ENCODE measurements around the gene SIRPD.
A peak's percentile ranks its signal among the peaks of the same experiment; 100 is the strongest.

The SIRPD gene

DNA sequence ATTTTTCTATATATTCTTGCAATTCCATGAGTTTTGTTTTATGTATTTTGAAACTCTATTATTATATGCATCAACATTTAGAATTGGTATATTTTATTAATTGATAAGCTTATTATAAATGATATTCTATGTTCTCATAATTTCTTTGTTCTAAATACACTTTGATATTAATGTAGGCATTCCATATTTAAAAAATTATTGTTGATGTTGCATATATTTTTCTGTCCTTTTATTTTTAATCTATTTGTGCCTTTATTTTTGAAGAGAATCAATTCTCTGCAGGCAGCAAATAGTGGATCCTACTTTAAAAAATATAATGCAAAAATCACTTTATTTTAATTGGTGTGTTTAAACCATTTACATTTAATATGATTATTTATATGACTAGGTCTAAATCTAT lies 29.6 kb downstream of the SIRPD start:
- FAIRE-seq = no peak
- TF ChIP-seq, protein P1, sequence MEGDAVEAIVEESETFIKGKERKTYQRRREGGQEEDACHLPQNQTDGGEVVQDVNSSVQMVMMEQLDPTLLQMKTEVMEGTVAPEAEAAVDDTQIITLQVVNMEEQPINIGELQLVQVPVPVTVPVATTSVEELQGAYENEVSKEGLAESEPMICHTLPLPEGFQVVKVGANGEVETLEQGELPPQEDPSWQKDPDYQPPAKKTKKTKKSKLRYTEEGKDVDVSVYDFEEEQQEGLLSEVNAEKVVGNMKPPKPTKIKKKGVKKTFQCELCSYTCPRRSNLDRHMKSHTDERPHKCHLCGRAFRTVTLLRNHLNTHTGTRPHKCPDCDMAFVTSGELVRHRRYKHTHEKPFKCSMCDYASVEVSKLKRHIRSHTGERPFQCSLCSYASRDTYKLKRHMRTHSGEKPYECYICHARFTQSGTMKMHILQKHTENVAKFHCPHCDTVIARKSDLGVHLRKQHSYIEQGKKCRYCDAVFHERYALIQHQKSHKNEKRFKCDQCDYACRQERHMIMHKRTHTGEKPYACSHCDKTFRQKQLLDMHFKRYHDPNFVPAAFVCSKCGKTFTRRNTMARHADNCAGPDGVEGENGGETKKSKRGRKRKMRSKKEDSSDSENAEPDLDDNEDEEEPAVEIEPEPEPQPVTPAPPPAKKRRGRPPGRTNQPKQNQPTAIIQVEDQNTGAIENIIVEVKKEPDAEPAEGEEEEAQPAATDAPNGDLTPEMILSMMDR (IDR thresholded peaks at IDR 0.05; ENCODE audit: insufficient read depth, missing control alignments) = no peak
- DNase-seq (ENCODE audit: insufficient read length, low spot score) = no peak

DNA sequence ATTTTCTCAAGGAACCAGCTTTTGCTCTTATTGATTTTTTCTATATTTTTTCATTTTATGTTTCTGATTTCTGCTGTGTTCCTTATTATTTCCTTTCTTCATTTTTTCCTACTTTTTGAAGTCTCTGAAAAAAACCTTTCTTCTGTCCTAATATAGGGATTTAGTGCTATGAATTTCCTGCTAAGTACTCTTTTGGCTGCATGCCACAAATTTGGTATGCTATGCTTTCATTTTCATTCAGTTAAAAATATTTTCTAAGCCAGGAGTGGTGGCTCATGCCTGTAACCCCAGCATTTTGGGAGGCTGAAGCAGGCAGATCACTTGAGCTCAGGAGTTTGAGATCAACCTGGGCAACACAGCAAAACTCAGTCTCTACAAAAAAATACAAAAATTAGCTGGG lies 30.6 kb downstream of the SIRPD start:
- FAIRE-seq = no peak
- TF ChIP-seq, protein P1 (IDR thresholded peaks at IDR 0.05; ENCODE audit: insufficient read depth, missing control alignments) = no peak
- DNase-seq (ENCODE audit: insufficient read length, low spot score) = no peak

DNA sequence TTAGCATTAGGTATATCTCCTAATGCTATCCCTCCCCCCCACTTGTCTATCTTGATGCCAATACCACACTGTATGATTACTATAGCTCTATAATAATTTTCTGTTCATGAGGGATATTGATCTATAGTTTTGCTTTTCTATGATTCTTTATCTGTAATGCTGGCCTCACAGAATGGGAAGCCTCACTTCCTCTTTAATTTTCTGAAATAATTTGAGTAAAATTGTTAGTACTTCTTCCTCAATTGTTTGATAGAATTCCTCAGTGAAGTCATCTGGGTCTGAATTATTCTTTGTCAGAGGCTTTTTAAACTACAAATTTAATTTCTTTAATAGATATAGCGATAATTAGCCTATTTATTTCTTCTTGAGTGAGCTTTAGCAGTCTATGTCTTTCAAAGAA lies 31.2 kb downstream of the SIRPD start:
- TF ChIP-seq, protein P1 (IDR thresholded peaks at IDR 0.05; ENCODE audit: insufficient read depth, missing control alignments) = no peak
- no peak for DNase-seq (ENCODE audit: insufficient read length, low spot score)
- no peak for FAIRE-seq

DNA sequence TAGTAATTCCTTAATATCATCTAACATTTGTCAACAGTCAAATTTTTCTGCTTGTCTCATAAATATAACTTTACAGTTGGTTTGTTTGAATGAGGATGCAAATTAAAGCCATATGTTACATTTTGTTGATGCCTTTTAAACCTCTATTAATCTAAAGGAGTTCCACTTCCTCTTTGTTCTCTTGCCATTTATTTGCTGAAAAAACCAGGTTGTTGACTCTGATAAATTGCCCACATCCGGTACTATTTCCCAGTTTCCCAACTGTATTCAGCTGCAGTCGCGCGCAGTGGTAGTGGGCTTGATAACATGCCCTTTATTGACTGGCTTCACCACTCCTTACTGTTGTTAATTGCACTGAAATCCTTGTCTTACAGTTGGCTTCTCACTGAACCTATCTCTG lies 33.5 kb downstream of the SIRPD start:
- DNase-seq (ENCODE audit: insufficient read length, low spot score) (no peak), FAIRE-seq (no peak)
- TF ChIP-seq, protein P1 (IDR thresholded peaks at IDR 0.05; ENCODE audit: insufficient read depth, missing control alignments) = no peak

DNA sequence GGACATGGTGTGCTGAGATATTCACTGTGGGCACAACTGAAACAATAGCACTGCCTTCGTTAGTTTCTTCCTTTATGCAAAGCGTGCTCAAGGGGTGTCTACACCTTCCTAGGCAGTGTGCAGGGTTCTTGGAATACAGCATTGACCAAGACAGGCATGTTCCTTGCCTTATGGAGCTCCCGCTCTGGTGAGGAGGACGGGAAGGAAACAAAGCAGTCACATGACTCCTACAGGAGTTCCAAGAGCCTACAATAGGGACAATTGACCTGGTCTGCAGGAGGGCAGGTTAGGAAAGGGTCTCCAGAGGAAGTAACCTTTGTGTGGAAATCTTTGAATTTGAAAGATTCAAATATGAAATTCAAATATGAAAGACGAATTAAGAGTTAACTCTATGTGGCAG lies 40.5 kb downstream of the SIRPD start:
- DNase-seq (ENCODE audit: insufficient read length, low spot score) (no peak), FAIRE-seq (no peak)
- TF ChIP-seq, protein P1 (IDR thresholded peaks at IDR 0.05; ENCODE audit: insufficient read depth, missing control alignments) = no peak

GRCh38 chr20:1513801-1514200 lies 43.7 kb downstream of the SIRPD start:
- TF ChIP-seq, protein P1 (IDR thresholded peaks at IDR 0.05; ENCODE audit: insufficient read depth, missing control alignments) = no peak
- DNase-seq (ENCODE audit: insufficient read length, low spot score) (no peak), FAIRE-seq (no peak)

GRCh38 chr20:1509237-1509636 lies 48.3 kb downstream of the SIRPD start:
- no peak for DNase-seq (ENCODE audit: insufficient read length, low spot score)
- FAIRE-seq = no peak
- TF ChIP-seq, protein P1 (IDR thresholded peaks at IDR 0.05; ENCODE audit: insufficient read depth, missing control alignments) = peak; percentile 14

All from D721Med (cell line).